Measurements from ENCODE around the gene ITGA11.

The ITGA11 gene

GRCh38 chr15:68475449-68475848 lies 43.5 kb upstream of the ITGA11 start:
- H3K27ac ChIP-seq (ENCODE audit: low read depth, low read length, poor library complexity, severe bottlenecking), result no peak overlapping the region
- H3K36me3 ChIP-seq (ENCODE audit: insufficient read depth, low read length), result no peaks in the 10 kb centered on the region
- H2AFZ ChIP-seq (ENCODE audit: low read length), result no peak overlapping the region
- no peaks in the 10 kb centered on the region for H4K20me1 ChIP-seq (ENCODE audit: insufficient read depth, low read length)
- no peaks in the 10 kb centered on the region for H3K9me3 ChIP-seq (ENCODE audit: low read length)
- no peak overlapping the region for H3K9ac ChIP-seq (ENCODE audit: low read length)
- H3K4me1 ChIP-seq (ENCODE audit: insufficient read depth, low read length, severe bottlenecking), result no peaks in the 10 kb centered on the region
- no peak overlapping the region for H3K4me2 ChIP-seq (ENCODE audit: low read length)
- H3F3A ChIP-seq (ENCODE audit: insufficient read depth, low read length), result no peaks in the 10 kb centered on the region
- no peaks in the 10 kb centered on the region for H3K9me2 ChIP-seq (ENCODE audit: low read depth, low read length)
- H3K27me3 ChIP-seq (ENCODE audit: insufficient read depth, low read length), result no peaks in the 10 kb centered on the region
- no peak for TF ChIP-seq EZH2 (IDR thresholded peaks at IDR 0.05; ENCODE audit: borderline replicate concordance, low read length)
- no peak for TF ChIP-seq CTCF (IDR thresholded peaks at IDR 0.05; ENCODE audit: low read length)
- H3K79me2 ChIP-seq (ENCODE audit: insufficient read depth, low read length), result no peaks in the 10 kb centered on the region
- no peak overlapping the region for H3K4me3 ChIP-seq (ENCODE audit: low read depth, low read length, poor library complexity, severe bottlenecking)

- no peak overlapping the region for H3K4me2 ChIP-seq (ENCODE audit: low read length)
- no peaks in the 10 kb centered on the region for H3K79me2 ChIP-seq (ENCODE audit: insufficient read depth, low read length)
- H3K27ac ChIP-seq (ENCODE audit: low read depth, low read length, poor library complexity, severe bottlenecking), result no peak overlapping the region
- 0 out of 2 replicates have a peak, but pooled peaks cover 5% of the 10 kb centered on the region for H3K27me3 ChIP-seq (ENCODE audit: insufficient read depth, low read length)
- no peaks in the 10 kb centered on the region for H3K36me3 ChIP-seq (ENCODE audit: insufficient read depth, low read length)
- no peaks in the 10 kb centered on the region for H3K9me2 ChIP-seq (ENCODE audit: low read depth, low read length)
- no peaks in the 10 kb centered on the region for H3K9me3 ChIP-seq (ENCODE audit: low read length)
- no peaks in the 10 kb centered on the region for H3K4me1 ChIP-seq (ENCODE audit: insufficient read depth, low read length, severe bottlenecking)
- no peak overlapping the region for H3K9ac ChIP-seq (ENCODE audit: low read length)
- H3K4me3 ChIP-seq (ENCODE audit: low read depth, low read length, poor library complexity, severe bottlenecking), result no peak overlapping the region
- no peaks in the 10 kb centered on the region for H4K20me1 ChIP-seq (ENCODE audit: insufficient read depth, low read length)
- no peaks in the 10 kb centered on the region for H3F3A ChIP-seq (ENCODE audit: insufficient read depth, low read length)
- H2AFZ ChIP-seq (ENCODE audit: low read length), result no peak overlapping the region
- TF ChIP-seq CTCF (IDR thresholded peaks at IDR 0.05; ENCODE audit: low read length) (no peak), EZH2 (IDR thresholded peaks at IDR 0.05; ENCODE audit: borderline replicate concordance, low read length) (no peak)
These were observed 39.6 kb upstream of the ITGA11 start for GRCh38 chr15:68471541-68471940.

- Histone ChIP-seq H3K4me3 (ENCODE audit: low read depth, low read length, poor library complexity, severe bottlenecking) (no peak overlapping the region), H3K27ac (ENCODE audit: low read depth, low read length, poor library complexity, severe bottlenecking) (no peak overlapping the region), H2AFZ (ENCODE audit: low read length) (no peak overlapping the region), H3K27me3 (ENCODE audit: insufficient read depth, low read length) (0 out of 2 replicates have a peak, but pooled peaks cover 5% of the 10 kb centered on the region), H3K9me3 (ENCODE audit: low read length) (no peaks in the 10 kb centered on the region), H3K4me1 (ENCODE audit: insufficient read depth, low read length, severe bottlenecking) (no peaks in the 10 kb centered on the region), H3K79me2 (ENCODE audit: insufficient read depth, low read length) (no peaks in the 10 kb centered on the region), H3K36me3 (ENCODE audit: insufficient read depth, low read length) (no peaks in the 10 kb centered on the region), H3K4me2 (ENCODE audit: low read length) (no peak overlapping the region), H3K9me2 (ENCODE audit: low read depth, low read length) (no peaks in the 10 kb centered on the region), H3F3A (ENCODE audit: insufficient read depth, low read length) (no peaks in the 10 kb centered on the region), H4K20me1 (ENCODE audit: insufficient read depth, low read length) (no peaks in the 10 kb centered on the region), H3K9ac (ENCODE audit: low read length) (no peak overlapping the region)
- TF ChIP-seq CTCF (IDR thresholded peaks at IDR 0.05; ENCODE audit: low read length), result no peak
- TF ChIP-seq EZH2 (IDR thresholded peaks at IDR 0.05; ENCODE audit: borderline replicate concordance, low read length), result no peak
These were observed 39.0 kb upstream of the ITGA11 start for GRCh38 chr15:68470976-68471375.

Data from OCI-LY1 (cell line).